ENCODE measurements around the gene ARHGEF39.
"Not testable (repeated sequence)": the region's sequence is repeated elsewhere in the genome, so short reads cannot be mapped to it uniquely, and the experiment has no call there.

ARHGEF39 gene

GRCh38 chr9:35650341-35651158, 14.4 kb downstream of the ARHGEF39 start, which contains the start of gene SIT1:
Gene SIT1, minus strand, starts transcription at chr9:35650931. Its CDS starts 78 bp downstream, at chr9:35650853.
- DNase-seq: no peak

- no peak for DNase-seq
These were observed 15.3 kb downstream of the ARHGEF39 start for GRCh38 chr9:35649431-35650340.

DNA sequence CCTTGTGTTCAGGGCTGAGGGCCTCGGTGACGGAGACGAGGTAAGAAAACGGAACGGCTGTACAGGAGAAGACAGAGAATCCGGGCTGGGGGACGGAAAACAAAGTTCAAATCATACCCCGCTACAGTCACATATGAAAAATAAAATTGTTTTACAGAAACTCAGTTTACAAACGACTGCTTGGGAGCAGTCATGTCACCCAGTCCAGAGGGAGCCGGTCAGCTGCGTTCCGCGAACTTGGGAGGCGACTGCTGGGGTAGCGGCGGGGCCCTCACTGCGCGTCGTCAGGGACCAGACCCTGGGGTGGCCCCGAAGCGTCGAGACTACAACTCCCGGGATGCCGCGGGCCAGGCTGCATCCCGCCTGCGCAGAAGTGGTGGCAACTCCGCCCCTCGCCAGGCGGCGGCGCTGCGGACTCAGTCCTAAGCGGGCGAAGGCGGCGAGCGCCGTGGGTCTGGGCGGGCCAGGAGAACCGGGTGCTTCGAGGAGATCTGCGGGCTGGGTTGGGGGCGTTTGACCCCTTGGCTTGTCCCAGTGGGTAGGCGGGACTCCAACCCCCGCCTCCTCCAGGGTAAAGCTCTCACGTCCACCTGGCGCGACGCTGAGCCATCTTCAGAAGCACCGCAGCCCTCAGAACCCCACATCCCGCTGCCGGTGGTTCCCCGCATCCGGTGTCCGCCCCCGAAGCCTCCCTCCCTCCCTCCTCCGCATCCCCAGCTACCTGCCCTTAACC, 18.3 kb downstream of the ARHGEF39 start:
- peak; percentile 85 for DNase-seq

DNA sequence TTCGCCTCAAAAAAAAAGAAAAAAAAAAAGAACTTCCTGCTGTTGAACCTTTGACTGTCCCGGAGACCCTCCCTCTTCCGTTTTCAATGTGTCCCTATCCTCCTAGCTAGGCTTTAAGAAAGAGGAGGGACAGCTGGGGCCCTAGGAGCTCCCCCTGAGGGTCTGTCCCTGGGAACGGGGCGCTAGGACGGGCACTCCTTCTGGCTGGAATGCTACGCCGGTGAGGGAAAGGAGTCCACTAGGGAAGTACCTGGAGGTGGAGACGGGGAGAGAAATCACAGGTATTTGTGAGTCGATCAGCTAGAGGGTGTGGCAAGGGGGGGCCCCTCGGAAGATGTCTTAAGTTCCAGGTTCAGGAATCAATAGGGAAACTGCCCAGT, 18.9 kb downstream of the ARHGEF39 start:
- DNase-seq: no peak

GRCh38 chr9:35645736-35646135, 19.3 kb downstream of the ARHGEF39 start:
- not testable (repeated sequence) for DNase-seq

- DNase-seq: no peak
These were observed 21.9 kb downstream of the ARHGEF39 start for GRCh38 chr9:35643046-35643445.

DNA sequence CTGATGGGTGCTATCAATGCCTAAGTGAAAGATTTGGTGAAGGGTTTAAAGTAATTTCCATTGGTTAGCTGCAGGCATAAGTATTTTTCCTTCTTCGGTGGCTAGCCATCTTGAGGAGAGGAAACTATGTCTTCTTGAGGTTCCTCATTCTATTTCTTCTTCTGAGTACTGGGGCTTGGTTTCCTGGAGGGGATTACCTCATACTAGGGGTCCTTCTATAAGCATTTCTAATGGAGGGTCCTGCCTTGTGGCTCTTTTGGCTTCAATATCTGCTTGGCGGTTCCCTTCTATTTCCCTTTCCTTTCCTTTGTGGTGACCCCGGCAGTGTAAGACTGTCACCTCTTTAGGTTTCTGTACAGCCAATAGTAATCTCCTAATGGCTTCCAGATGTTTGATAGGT, 23.5 kb downstream of the ARHGEF39 start:
- not testable (repeated sequence) for DNase-seq

DNA sequence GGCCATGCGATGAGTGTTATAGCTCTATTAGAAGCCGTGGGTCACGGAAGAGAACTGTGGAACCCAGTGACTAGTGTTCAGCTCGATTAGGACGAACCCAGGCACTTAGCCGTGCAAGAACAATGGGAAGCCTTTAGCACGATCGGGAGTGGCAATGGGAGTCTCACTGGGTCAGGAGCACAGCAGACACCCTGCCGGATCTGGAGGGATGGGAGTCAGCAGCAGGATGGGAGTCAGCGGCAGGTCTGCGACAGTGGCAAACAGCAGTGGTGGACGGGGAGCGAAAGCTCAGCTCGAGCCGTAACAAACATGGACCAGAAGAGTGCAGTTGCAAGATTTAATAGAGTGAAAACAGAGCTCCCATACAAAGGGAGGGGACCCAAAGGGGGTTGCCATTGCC, 24.6 kb downstream of the ARHGEF39 start:
- not testable (repeated sequence) for DNase-seq

DNA sequence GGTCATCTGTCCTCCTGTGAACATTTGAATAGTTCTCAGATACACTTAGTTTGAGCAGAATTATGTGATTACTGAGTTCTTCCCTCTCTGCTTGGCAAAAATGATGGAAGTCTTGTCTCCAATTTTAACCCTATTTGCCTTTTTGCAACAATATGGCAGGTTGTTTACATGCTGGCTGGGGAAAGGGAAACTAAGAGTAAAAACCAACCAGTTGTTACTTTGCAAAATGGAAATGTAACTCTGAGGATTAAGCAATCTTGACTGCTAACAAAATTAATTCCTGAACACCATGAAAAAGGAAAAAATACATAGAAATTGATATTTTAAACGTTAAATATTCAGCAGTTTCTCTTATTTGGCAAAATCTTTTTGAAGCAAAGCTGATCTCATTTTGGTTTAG, 25.4 kb downstream of the ARHGEF39 start:
- no peak for DNase-seq

- not testable (repeated sequence) for DNase-seq
These were observed 25.8 kb downstream of the ARHGEF39 start for GRCh38 chr9:35639225-35639624.

DNA sequence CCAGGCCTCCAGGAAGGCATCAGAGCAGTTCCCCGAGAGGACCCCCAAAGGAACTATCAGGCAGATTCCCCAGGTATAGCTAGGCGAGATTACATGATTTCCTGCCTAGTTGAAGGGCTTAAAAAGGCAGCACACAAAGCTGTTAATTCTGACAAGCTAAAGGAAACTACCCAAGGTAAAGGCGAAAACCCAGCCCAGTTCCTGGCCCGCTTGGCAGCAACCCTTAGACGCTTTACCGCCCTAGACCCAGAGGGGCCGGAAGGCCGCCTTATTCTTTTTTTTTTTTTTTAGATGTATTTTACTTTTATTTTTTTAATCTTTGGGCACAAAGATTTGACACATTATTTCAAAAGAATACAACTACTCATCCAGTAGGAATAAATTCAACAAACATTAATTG, 26.2 kb downstream of the ARHGEF39 start:
- not testable (repeated sequence) for DNase-seq

- not testable (repeated sequence) for DNase-seq
These were observed 27.5 kb downstream of the ARHGEF39 start for GRCh38 chr9:35637427-35637955.

DNA sequence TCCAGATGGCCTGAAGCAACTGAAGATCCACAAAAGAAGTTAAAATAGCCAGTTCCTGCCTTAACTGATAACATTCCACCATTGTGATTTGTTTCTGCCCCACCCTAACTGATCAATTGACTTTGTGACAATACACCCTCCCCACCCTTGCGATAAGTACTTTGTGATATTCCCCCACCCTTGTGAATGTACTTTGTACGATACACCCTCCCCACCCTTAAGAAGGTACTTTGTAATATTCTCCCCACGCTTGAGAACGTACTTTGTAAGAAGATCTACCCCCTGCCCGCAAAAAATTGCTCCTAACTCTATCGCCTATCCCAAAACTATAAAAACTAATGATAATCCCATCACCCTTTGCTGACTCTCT, 28.1 kb downstream of the ARHGEF39 start:
- DNase-seq: not testable (repeated sequence)

- DNase-seq: no peak
These were observed 28.7 kb downstream of the ARHGEF39 start for GRCh38 chr9:35636135-35636876.

DNA sequence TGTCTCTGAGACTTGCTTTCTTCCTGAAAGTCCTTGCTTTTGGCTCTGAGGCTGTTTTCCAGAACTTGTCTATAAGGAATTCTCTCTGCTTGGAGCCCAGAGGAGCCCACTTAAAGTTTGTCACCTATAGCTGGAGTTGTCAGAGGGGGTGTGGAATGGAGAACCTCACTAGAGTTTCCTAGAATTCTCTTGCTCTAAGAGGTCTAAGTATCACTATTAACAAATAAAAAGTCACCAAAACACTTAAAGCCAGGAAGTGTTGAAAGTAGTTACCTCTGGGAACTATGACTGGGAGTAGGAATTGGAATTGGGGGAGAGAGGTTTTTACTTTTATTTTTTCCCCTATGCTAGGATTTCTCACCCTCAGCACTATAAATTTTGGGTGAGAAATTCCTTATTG, 29.3 kb downstream of the ARHGEF39 start:
- no peak for DNase-seq

GRCh38 chr9:35629597-35629996, 35.4 kb downstream of the ARHGEF39 start:
- no peak for DNase-seq

DNA sequence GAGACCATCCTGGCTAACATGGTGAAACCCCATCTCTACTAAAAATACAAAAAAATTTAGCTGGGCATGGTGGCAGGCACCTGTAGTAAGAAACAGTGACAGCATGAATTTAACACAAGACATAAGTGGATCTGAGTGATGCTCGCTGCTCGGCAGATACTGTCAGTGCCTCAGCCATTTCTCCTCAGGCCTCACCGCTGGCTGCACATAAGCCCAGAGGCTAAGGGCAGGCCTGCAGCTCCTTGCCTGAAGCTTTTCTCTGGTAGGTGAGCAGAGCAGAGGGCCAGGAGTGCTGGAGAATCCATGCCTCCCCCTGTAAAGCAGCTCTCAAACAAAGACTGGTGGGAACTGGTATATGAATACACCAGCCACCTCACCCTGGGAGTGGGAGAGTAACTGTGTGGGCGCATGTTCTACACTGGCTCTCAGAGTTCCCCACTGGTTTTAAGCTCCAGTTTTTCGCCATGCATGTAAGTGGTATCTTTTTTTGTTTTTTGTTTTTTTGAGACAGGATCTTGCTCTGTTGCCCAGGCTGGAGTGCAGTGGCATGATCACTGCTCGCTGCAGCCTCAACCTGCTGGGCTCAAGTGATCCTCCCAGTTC, 36.5 kb downstream of the ARHGEF39 start:
- no peak for DNase-seq

DNA sequence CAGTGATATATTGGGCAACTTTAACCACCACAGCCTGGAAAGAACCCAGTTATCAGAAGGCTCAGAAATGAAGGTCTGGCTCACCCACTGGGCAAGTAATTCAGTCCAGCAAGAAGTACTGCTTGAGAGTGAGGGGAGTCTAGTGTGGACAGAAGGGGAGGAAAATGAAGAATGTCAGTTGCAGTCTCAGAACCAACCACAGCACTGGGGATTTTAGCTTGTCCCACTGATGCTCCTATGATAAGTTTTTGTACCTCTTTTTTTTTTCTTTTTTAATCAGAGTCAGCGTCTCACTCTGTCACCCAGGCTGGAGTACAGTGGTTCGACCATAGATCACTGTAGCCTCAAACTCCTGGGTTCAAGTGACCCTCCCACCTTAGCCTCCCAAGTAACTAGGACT, 37.4 kb downstream of the ARHGEF39 start:
- no peak for DNase-seq

GRCh38 chr9:35619800-35620158, 45.2 kb downstream of the ARHGEF39 start:
- no peak for DNase-seq

DNA sequence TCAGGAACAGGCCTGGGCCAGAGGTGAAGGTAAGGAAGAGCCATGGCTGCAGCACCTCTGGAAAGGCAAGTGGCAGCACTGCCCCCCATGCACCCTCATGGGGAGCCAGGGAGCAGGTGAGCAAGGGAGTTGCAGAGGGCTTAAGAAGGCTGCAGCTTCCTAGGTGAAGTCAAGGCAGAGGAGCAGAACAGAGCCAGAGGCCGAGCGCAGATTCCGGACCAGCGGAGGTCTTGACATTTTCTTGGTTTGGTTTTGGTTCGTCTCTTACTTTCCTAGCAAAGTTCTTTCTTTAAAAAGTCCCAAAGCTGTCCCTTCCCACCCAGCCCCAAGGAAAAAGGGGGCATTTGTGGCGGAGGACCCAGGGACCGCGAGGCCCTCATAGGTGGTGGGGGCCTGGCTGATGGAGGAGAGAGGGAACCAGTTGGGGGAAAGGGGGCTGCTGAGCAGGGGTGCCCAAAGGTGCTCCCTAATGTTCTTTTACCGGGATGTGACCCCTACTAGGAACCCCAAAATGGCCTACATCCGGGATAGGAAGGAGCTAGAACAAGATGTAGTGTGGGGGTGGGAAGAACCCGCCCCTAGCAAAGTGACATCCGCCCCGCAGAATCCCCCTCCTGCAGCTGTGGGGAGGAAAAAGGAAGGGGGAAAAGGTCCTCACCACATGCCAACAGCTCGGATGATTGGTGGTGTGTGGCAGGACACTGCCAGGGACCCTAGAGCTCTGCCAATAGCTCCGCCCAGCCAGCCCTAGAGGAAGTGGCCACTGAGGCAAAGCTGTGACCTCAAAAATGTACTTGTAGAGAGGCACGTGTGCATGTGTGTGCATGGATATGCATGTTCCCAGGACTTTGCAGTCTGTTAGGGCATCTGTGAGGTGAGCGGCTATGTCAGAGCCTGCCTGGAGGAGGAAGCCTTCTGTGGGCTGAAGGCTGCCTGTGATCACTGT, 45.9 kb downstream of the ARHGEF39 start:
- DNase-seq: no peak

Measured in fibroblast of skin of back (primary cell).